HG02623 (cell line): ENCODE results near the gene RPS5.
"Not testable (repeated sequence)": the region's sequence is repeated elsewhere in the genome, so short reads cannot be mapped to it uniquely, and the experiment has no call there.

Source experiments
- ATAC-seq: cut with Tn5 transposase; IDR thresholded peaks from one replicate; pipeline ENCODE4 v1.9.1; 2021; ENCODE audit warnings: moderate library complexity; ENCODE audit not compliant: unreplicated experiment

The RPS5 gene

DNA sequence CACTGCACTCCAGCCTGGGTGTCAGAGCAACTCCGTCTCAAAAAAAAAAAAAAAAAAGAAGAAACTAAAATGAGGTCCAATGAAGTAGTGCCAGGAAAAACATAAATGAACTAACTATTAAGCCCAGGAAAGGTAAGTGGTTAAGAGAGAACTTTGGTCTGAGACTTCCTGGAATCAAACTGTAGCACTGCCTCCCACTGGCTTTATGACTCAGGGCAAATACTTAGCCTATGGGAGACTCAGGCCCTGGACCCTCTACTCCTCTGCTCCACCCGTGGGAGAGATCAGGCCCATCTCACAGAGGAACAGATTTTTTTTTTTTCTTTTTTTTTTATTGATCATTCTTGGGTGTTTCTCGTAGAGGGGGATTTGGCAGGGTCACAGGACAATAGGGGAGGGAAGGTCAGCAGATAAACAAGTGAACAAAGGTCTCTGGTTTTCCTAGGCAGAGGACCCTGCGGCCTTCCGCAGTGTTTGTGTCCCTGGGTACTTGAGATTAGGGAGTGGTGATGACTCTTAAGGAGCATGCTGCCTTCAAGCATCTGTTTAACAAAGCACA lies 16.9 kb downstream of the RPS5 start:
- not testable (repeated sequence) for ATAC-seq

GRCh38 chr19:58406818-58407657 lies 20.0 kb downstream of the RPS5 start:
- ATAC-seq, result no peak

GRCh38 chr19:58407658-58408151 lies 20.6 kb downstream of the RPS5 start:
- ATAC-seq, result no peak

- peak; percentile 93 for ATAC-seq
Observed at GRCh38 chr19:58408152-58409009, 21.3 kb downstream of the RPS5 start, which contains the start of gene ZNF584. Gene ZNF584, plus strand, starts transcription at chr19:58408649. Its CDS starts 499 bp downstream, at chr19:58409148.

GRCh38 chr19:58409010-58409790 lies 22.1 kb downstream of the RPS5 start:
- no peak for ATAC-seq

DNA sequence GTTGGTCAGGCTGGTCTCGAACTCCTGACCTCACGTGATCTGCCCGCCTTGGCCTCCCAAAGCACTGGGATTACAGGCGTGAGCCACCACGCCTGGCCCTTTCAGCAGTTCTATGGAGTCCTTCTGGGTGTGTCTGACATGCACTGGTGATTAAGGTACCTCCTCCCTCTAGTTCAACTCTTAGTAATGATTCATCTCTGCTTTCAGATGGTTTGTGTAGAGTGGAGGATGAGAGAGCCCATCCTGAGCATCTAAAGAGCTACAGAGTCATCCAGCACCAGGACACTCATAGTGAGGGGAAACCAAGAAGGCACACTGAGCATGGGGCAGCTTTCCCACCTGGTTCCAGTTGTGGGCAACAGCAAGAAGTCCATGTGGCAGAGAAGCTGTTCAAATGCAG lies 29.5 kb downstream of the RPS5 start:
- no peak for ATAC-seq

GRCh38 chr19:58417071-58417470 lies 30.0 kb downstream of the RPS5 start:
- no peak for ATAC-seq

- ATAC-seq, result no peak
Observed at GRCh38 chr19:58428617-58429016, 41.5 kb downstream of the RPS5 start.

- no peak for ATAC-seq
Observed at GRCh38 chr19:58429745-58430144, 42.7 kb downstream of the RPS5 start.

DNA sequence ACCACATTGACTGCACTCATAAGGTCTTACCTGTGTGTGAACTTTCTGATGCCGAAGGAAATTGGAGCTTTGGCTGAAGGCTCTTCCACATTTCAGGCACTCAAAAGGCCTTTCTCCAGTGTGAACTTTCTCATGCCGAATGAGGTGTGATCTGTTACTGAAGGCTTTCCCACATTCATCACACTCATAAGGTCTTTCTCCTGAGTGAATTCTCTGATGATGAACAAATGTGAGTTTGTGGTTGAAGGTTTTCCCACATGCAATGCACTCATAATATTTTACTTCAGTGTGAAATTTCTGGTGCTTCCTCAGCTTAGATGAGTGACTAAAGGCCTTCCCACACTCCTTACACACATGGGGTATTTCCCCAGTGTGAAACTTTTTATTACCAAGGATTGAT lies 47.1 kb downstream of the RPS5 start:
- no peak for ATAC-seq

- ATAC-seq, result peak; percentile 93
Observed at GRCh38 chr19:58439576-58440554, 52.8 kb downstream of the RPS5 start, which contains the start of gene ZNF132. Gene ZNF132, minus strand, starts transcription at chr19:58440153. Its CDS starts 332 bp downstream, at chr19:58439821.

GRCh38 chr19:58440556-58440955 lies 53.5 kb downstream of the RPS5 start:
- no peak for ATAC-seq

- ATAC-seq, result not testable (repeated sequence)
Observed at GRCh38 chr19:58442986-58443385, 55.9 kb downstream of the RPS5 start.
